HG02623 (cell line): ENCODE results near the gene EGLN2.
"Not testable (repeated sequence)": the region's sequence is repeated elsewhere in the genome, so short reads cannot be mapped to it uniquely, and the experiment has no call there.

Experiments used
- ATAC-seq: cut with Tn5 transposase; IDR thresholded peaks from one replicate; pipeline ENCODE4 v1.9.1; 2021; ENCODE audit warnings: moderate library complexity; ENCODE audit not compliant: unreplicated experiment

The EGLN2 gene

DNA sequence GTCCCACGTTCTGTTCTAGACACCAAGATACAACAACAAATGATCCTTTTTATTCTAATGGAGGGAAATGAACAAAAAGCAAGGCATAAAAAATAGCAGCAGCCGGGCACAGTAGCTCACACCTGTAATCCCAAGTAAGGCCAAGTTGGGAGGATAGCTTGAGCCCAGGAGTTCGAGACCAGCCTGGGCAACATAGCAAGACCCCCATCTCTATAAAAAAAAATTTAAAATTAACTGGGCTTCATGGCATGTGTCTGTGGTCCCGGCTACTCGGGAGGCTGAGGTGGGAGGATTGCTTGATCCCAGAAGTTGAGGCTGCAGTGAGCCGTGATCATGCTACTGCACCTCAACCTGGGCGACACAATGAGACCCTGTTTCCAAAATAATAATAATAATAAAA, 22.6 kb upstream of the EGLN2 start:
- ATAC-seq, result no peak

DNA sequence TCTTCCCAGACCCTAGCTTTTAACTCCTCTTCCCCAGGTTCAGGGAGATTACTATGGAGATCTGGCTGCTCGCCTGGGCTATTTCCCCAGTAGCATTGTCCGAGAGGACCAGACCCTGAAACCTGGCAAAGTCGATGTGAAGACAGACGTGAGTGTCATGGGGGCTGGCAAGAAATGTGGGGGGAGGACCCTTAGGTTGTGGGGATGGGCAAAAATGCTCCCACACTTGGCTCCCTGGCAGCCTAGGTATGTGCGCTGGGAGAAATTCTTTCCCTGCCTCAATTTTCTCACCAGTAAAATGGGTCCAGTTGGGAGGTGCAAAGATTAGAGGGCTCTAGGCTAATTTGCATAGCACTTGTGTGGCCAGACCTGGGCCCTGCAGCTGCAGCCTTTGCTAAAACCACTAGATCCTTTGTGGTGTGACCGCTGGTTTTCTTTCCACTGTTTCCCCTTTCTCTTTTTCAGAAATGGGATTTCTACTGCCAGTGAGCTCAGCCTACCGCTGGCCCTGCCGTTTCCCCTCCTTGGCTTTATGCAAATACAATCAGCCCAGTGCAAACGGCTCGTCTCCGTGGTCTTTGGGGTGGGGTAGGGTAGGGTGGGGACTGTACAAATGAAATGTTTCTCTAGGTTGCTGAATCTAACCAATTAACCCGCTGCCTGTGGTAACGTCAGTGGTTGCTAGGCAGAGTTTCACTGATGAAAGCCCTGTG, 21.9 kb upstream of the EGLN2 start:
- ATAC-seq, result peak; percentile 51

DNA sequence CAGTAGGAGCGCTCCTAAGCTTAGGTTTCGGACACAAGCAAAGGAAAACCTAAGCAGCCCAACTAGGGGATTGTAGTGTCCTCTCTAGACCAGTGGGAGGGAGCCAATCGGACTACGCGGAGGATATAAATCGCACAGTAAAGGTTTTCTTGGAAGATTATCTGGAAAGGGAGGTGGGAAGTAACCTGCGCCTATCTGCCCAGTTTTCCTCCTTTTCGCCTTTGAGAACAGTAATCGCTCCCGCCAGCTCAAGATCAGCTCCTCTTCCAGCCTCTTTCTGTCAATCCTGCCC, 21.4 kb upstream of the EGLN2 start:
- no peak for ATAC-seq

DNA sequence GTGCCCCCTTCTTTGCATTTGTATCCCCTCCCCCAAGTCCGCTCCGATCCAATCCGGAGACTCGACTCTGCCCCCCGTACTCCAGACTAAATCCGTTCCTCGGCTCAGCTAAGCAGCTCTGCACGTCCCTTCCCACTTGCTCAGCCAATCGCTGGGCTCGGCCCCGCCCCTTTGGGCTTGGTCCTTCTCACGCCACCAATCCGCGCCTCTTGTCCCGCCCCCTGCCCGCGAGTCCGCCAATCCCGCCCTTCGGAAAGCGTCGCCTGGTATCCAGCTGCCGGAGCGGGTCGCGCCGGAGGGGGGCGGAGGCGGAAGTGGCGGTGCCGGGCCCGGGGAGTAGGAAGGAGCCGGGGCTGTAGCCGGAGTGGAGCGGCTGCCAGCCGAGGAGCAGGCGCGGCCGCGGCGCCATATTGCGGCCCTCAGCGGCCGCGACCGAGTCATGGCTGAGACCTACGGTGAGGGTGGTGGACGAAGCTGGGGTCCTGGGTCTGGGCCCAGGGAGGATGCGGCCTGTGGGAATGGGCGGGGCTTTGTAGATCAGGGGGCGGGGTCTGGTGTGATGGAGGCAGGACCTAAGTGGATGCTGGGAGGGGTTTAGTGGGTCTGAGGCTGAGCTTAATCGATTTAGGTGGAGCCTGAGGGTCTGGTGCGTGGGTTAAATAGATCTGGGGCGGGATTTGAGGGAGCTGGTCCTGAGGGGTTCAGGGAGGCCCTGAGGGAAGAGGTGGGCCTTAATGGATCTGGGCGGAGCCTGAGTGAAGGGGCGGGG, 20.9 kb upstream of the EGLN2 start, which contains the start of gene RAB4B:
TSS of gene RAB4B (plus strand) at position 311 of the 769 bp plus-strand sequence. CDS start at position 440, 129 bp downstream.
- ATAC-seq, result peak; percentile 61

DNA sequence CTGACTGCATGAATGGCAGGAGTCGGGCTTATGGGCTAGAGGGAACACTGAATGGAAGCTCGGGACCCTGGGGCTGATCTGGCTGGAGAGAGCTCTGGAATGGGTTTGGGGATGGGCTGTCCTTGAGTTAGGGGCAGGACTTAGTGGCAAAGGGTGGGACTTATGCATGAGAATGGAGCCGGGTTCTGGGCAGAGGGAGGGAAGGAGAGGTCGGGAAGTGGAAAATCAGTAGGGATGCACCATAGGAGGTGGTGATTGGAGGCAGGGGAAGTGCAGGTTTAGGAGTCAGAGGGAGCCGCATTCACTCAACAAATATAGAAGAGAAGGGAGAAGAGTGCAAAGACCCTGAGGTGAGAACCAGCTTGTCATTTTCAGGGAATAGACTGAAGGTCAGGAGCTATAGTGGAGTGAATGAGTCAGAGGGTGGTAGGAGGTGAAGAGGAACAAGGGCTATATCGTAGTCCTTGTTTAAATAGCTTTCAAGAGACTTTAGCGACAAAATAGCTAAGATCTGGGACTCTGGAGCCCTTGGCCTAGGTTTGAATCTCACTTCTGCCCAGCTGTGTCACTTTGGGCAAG, 20.2 kb upstream of the EGLN2 start:
- ATAC-seq, result no peak

DNA sequence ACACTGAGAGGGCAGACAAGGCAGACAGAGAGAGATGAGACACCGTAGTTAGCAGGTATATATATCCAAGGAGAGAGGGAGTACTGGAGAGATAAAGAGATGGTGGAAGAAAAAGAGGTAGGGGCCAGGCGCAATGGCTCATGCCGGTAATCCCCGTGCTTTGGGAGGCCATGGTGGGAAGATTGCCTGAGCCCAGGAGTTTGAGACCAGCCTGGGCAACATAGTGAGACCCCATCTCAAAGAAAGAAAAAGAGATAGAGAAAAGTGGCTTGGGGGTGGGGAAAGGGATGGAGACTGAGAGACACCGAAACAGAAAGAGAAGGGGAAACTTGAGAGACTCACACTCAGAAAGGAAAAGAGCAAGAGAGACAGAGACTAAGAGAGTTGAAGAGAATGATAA, 18.4 kb upstream of the EGLN2 start:
- no peak for ATAC-seq

DNA sequence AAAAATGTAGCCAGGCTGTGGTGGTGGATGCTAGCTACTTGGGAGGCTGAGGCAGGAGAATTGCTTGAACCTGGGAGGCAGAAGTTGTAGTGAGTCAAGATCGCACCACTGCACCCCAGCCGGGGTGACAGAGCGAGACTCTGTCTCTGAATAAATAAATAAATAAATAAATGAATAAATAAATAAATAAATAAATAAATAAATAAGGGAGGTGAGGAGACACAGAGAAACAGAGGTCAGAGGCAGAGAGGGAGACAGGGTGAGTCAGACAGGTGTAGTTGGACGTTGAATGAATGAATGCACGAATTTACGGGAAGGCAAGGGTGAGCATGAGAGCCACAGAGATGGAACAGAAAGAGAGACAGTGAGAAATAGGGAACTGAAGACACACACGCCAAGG, 17.9 kb upstream of the EGLN2 start:
- ATAC-seq, result no peak

DNA sequence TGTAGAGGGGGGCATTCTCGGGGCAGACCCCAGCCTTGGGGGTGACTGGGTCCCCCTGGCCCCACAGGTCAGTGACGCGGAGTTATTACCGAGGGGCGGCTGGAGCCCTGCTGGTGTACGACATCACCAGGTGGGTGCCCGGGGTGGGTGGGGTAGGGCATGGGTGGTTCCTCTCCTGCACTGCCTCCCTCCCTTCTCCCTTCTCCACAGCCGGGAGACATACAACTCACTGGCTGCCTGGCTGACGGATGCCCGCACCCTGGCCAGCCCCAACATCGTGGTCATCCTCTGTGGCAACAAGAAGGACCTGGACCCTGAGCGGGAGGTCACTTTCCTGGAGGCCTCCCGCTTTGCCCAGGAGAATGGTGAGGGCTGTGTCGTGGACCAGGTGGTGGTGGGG, 15.3 kb upstream of the EGLN2 start:
- no peak for ATAC-seq

DNA sequence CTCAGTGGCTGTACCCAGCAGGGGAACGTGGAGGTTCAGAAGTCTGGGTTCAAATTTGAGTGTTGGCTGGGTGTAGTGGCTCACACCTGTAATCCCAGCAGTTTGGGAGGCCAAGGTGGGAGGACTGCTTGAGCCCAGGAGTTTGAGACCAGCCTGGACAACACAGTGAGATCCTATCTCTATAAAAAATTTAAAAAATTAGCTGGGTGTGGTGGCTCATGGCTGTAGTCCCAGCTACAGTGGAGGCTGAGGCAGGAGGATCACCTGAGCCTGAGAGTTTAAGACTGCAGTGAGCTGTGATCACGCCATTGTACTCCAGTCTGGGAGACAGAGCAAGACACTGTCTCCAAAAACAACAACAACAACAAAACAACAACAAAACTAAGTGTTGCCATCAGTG, 14.8 kb upstream of the EGLN2 start:
- not testable (repeated sequence) for ATAC-seq

DNA sequence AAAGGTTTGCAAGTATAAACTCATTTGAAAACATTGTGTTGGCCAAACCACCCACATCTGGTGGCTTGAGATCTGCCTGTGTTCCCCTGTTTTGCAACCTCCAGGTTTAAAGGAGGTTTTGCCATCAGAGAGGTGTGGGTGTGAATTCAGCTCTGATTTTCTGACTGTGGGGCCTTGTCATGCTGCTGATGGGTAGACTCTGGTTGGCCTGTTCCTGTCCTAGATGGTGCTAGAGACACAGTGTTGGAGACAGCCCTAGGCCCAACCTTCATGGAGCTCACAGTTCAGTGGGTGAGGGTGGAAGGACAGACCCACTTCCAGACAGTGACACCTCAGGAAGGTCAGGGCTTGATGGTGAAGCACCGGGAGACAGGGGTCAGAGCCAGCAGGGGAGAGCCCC, 13.5 kb upstream of the EGLN2 start:
- ATAC-seq, result no peak

DNA sequence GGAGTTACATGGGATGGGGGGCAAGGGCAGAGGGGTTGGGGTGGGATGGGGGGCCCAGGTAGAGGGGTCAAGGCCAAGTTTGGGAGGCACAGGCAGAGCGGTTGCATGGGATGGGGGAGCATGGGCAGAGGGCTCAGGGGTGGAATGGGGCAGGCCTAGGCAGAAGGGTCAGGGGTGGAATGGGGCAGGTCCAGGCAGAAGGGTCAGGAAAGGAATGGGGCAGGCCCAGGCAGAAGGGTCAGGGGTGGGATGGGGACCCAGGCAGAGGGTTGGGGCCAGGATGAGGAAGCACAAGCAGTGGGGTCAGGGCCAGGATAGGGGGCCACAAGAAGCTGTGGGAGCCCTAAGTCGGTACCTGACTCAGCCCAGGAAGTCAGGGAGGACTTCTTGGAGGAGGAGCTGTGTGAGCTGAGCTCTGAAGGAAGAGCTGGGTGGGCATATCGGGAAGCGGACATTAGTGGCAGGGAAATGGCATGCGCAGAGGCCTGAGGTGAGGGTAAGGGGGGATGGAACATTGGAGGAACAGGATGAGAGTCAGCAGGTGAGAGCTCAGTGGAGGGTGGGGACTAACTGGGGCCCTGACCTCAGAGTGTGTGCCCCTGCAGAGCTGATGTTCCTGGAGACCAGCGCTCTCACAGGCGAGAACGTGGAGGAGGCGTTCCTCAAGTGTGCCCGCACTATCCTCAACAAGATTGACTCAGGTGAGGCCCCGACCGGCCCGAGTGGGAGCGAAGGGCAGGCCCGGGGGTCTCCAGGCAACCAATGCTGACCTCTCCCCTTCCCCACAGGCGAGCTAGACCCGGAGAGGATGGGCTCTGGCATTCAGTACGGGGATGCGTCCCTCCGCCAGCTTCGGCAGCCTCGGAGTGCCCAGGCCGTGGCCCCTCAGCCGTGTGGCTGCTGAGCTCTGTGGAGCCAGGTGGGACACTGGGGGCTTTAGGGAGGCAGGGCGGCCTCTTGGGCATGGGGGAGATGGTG, 12.6 kb upstream of the EGLN2 start:
- no peak for ATAC-seq

DNA sequence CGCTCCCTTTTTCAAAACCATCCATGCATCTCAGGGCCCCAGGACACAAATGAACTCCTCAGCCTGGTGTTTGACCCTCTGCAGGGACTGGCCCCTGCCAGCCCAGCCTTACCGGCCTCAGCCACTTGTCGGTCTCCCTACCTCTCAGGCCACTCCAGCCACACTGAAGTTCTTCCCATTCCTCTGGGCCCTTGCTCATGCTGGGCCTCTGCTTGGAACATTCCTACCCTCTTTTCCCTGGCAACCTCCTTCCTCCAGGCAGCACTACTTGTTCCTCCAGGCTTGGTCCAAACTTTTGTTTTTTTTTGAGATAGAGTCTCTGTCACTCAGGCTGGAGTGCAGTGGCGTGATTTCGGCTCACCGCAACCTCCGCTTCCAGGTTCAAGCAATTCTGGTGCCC, 7.6 kb upstream of the EGLN2 start:
- no peak for ATAC-seq

DNA sequence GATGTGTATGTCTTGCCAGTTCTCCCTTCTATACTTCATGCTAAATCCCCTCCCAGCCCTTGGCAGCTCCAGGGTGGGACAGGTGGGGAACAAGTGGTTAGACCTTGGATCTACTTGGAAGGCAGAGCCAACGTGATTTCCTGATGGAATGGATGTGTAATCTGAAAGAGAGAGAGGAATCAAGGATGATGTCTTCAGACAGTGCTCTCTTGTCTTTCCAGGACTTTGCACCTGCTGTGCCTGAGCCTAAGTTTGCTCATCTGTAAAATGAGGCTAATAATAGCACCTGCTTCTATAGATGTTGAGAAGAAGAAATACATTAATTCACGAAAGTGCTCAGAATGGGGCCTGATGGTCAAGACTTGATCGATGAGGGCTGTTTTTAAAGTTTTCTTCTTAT, 7.0 kb upstream of the EGLN2 start:
- ATAC-seq, result no peak

DNA sequence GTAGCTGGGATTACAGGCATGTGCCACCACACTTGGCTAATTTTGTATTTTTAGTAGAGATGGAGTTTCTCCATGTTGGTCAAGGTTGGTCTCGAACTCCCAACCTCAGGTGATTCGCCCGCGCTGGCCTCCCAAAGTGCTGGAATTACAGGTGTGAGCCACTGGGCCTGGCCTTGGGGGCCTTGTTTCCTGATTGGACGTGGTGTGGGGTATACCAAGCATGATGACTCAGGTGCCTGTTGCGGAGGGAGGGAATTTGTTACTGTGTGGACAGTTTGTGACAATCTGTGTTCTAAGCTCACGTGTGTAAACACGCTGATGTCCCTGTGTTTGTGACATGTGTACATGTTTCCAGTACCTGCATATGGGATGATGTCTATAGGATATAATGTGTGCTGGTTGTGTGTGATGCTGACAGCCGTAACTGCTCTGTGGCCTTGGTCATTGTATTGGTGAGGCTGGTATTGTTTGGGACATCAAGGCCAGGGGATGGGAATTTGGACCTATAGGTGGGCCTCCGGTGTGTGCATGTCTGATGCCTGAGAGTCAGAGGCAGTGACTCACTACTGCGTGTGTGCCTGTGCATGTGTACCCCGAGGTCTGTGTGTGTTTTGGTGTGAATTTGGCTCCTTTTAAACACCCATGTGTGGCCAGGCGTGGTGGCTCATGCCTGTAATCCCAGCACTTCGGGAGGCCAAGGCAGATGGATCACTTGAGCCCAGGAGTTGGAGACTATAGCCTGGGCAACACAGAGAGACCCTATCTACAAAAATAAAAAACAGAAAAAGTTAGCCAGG, 1.6 kb upstream of the EGLN2 start:
- no peak for ATAC-seq

DNA sequence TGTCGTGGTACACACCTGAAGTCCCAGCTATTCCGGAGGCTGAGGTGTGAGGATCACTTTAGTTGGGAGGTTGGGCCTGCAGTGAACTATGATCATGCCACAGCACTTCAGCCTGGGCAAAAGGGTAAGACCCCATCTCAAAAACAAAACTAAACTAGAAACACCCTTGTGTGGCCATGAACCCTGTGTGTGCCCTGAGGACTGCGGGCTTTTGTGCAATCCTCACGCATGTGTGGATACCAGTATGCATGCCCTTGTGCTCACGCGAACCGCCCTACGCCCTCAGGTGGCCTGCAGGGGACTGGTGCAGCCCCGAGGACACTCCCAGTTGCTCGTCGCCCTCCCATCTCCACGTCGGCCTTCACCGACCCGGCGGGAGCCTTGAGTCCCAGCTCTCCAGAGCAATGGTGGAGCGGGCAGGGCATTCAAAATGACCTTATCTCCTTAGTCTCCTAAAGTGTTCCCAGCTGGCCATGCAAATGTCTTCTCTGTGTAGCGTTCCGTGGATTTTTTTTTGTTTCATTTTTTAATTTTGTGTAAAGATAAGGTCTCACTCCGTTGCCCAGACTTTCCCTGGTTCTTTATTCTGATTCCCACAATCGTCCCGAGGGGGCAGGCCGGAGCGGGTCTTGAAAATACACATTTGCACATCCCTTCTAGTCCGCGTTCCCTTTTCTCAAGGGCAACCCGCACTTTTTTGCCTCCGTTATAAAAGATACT, 868 bp upstream of the EGLN2 start:
- no peak for ATAC-seq

DNA sequence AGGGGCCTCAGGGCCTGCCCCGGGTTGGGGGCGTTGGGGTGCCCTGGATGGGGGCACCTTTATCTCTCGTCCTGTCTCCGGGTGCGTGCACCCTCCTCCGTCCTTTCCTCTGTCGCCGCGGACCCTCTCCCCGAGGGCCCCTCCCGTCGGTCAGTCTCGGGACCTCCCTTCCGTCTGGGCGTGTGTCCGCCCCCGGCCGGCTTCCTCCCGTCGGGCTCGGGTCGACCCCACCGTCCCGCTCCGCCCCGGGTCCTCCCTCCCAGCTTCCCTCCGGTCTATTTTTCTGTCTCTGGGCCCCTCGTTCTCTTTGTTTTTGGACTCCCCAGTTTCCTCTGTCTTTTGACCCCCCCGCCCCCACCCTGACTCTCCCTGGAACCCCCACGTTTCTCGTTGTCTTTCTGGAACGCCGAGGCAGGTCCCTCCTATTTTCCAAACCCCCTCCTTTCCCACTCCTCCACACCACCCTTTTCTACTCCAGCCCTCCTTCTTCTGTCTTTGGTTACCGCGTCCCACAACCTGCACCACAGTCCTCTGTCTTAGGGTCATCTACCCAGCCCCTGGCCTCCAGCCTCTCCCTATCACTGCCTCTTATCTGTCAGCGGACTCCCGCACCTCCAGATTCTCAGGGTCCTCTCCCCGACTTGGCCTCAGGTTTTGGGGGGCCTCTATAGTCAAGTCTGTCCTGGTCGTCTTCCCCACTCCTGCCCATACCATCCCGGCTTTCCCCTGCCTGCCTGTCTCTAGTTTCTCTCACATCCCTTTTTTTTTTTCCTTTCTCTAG, 757 bp downstream of the EGLN2 start:
- ATAC-seq, result no peak

DNA sequence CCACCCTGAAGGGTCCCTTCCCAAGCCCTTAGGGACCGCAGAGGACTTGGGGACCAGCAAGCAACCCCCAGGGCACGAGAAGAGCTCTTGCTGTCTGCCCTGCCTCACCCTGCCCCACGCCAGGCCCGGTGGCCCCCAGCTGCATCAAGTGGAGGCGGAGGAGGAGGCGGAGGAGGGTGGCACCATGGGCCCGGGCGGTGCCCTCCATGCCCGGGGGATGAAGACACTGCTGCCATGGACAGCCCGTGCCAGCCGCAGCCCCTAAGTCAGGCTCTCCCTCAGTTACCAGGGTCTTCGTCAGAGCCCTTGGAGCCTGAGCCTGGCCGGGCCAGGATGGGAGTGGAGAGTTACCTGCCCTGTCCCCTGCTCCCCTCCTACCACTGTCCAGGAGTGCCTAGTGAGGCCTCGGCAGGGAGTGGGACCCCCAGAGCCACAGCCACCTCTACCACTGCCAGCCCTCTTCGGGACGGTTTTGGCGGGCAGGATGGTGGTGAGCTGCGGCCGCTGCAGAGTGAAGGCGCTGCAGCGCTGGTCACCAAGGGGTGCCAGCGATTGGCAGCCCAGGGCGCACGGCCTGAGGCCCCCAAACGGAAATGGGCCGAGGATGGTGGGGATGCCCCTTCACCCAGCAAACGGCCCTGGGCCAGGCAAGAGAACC, 1.5 kb downstream of the EGLN2 start:
- ATAC-seq, result no peak

DNA sequence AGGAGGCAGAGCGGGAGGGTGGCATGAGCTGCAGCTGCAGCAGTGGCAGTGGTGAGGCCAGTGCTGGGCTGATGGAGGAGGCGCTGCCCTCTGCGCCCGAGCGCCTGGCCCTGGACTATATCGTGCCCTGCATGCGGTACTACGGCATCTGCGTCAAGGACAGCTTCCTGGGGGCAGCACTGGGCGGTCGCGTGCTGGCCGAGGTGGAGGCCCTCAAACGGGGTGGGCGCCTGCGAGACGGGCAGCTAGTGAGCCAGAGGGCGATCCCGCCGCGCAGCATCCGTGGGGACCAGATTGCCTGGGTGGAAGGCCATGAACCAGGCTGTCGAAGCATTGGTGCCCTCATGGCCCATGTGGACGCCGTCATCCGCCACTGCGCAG, 2.0 kb downstream of the EGLN2 start:
- no peak for ATAC-seq
